HG03045 (cell line): Measurements from ENCODE around the gene UBTF.

Experiments
- ATAC-seq: cut with Tn5 transposase; IDR thresholded peaks from one replicate; pipeline ENCODE4 v1.9.1; 2021; ENCODE audit warnings: mild to moderate bottlenecking, moderate library complexity; ENCODE audit not compliant: unreplicated experiment

UBTF gene

GRCh38 chr17:44214230-44214494, 5.3 kb downstream of the UBTF start:
- no peak for ATAC-seq

GRCh38 chr17:44213403-44214229, 5.9 kb downstream of the UBTF start:
- ATAC-seq, result no peak

GRCh38 chr17:44212507-44213402, 6.7 kb downstream of the UBTF start:
- no peak for ATAC-seq

- no peak for ATAC-seq
Observed at GRCh38 chr17:44211281-44212265, 7.9 kb downstream of the UBTF start.

GRCh38 chr17:44210342-44211192, 8.9 kb downstream of the UBTF start:
- peak; percentile 62 for ATAC-seq

- ATAC-seq, result no peak
Observed at GRCh38 chr17:44209786-44210341, 9.6 kb downstream of the UBTF start.

GRCh38 chr17:44207743-44208142, 11.7 kb downstream of the UBTF start:
- no peak for ATAC-seq

- ATAC-seq, result no peak
Observed at GRCh38 chr17:44207319-44207718, 12.2 kb downstream of the UBTF start.

- ATAC-seq, result no peak
Observed at GRCh38 chr17:44206825-44207155, 12.7 kb downstream of the UBTF start.

GRCh38 chr17:44205962-44206824, 13.3 kb downstream of the UBTF start:
- ATAC-seq, result no peak

GRCh38 chr17:44204441-44204882, 15.0 kb downstream of the UBTF start:
- ATAC-seq, result no peak

- ATAC-seq, result no peak
Observed at GRCh38 chr17:44203731-44204440, 15.6 kb downstream of the UBTF start.

GRCh38 chr17:44202756-44203155, 16.7 kb downstream of the UBTF start:
- no peak for ATAC-seq

- ATAC-seq, result no peak
Observed at GRCh38 chr17:44200478-44201155, 18.9 kb downstream of the UBTF start.

- ATAC-seq, result peak; percentile 65
Observed at GRCh38 chr17:44199553-44200477, 19.7 kb downstream of the UBTF start, which contains the start of gene ATXN7L3. Gene ATXN7L3, minus strand, starts transcription at chr17:44199884. Its CDS starts 1,814 bp downstream, at chr17:44198070.
